Sigmoid colon (tissue), 7 donors: ENCODE data around the gene USP26. TPM values are rescaled to one million over a fixed set of nuclear protein-coding genes. Genes with fewer than 3 reads are reported as not detected.

ENCODE experiments used
- polyA plus RNA-seq, 3 donors: library from polyadenylated mRNA; stranded (reverse); fragments of 200-250 nt; gene quantifications; one replicate each; pipeline ENCODE4 v1.2.3, GENCODE V29; 2013
- total RNA-seq, 4 donors: library from RNA; depleted of rRNA; stranded (reverse); fragments of >200 nt; gene quantifications; one replicate each; pipeline ENCODE4 v1.1.0, GENCODE V29; 2016
- donor health status: healthy with polysubstance abuse.
- donor health status: Bipolar disorder and iron deficiency.
- donor health status: healthy.

The USP26 gene
- total and polyA plus RNA-seq, 7 donors: not detected

Other genes starting within 250 kb of the USP26 start
- under 1 TPM; under 0.01 to 0.82 (median 0.27) TPM for gene HS6ST2, start 138.5 kb downstream of the USP26 start, total RNA-seq
- under 1 TPM in 2 of 3 donors, not detected in 1; 0.23 to 0.79 TPM for gene HS6ST2, start 138.5 kb downstream of the USP26 start, polyA plus RNA-seq
- not detected for gene TFDP3, start 121.2 kb upstream of the USP26 start, total RNA-seq
- not detected for gene TFDP3, start 121.2 kb upstream of the USP26 start, polyA plus RNA-seq